ENCODE data around the gene USP34.

DNA sequence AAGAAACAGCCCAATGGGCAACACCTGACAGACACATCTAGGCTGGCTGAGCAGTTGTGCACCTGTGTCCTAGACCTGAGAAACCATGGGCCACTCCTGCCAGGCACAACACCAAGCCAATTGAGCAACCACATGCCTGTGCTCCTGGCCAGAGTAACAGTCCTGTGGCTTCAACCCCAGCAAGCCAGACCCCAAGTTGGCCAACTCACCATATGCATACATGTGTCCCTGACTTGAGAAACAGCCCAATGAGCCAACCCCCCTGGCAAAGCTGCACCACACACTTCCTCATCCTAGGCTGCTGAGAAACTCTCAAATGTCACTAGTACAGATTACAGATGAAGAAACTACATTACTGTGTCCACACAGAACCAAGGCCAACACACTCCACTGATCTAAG is 36.6 kb downstream of the USP34 start:
- TF ChIP-seq, protein P1, sequence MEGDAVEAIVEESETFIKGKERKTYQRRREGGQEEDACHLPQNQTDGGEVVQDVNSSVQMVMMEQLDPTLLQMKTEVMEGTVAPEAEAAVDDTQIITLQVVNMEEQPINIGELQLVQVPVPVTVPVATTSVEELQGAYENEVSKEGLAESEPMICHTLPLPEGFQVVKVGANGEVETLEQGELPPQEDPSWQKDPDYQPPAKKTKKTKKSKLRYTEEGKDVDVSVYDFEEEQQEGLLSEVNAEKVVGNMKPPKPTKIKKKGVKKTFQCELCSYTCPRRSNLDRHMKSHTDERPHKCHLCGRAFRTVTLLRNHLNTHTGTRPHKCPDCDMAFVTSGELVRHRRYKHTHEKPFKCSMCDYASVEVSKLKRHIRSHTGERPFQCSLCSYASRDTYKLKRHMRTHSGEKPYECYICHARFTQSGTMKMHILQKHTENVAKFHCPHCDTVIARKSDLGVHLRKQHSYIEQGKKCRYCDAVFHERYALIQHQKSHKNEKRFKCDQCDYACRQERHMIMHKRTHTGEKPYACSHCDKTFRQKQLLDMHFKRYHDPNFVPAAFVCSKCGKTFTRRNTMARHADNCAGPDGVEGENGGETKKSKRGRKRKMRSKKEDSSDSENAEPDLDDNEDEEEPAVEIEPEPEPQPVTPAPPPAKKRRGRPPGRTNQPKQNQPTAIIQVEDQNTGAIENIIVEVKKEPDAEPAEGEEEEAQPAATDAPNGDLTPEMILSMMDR (IDR thresholded peaks at IDR 0.05), result no peak
- TF ChIP-seq POLR2A (IDR thresholded peaks at IDR 0.05) (no peak), EP300 (IDR thresholded peaks at IDR 0.05) (no peak)

All from ovary (tissue), 3 donors.